GM21447 (cell line): ENCODE results near the gene CCDC196.
"Not testable (repeated sequence)": the region's sequence is repeated elsewhere in the genome, so short reads cannot be mapped to it uniquely, and the experiment has no call there.

Experiments
- ATAC-seq: cut with Tn5 transposase; IDR thresholded peaks from one replicate; pipeline ENCODE4 v1.9.1; 2021; ENCODE audit not compliant: unreplicated experiment

The CCDC196 gene

DNA sequence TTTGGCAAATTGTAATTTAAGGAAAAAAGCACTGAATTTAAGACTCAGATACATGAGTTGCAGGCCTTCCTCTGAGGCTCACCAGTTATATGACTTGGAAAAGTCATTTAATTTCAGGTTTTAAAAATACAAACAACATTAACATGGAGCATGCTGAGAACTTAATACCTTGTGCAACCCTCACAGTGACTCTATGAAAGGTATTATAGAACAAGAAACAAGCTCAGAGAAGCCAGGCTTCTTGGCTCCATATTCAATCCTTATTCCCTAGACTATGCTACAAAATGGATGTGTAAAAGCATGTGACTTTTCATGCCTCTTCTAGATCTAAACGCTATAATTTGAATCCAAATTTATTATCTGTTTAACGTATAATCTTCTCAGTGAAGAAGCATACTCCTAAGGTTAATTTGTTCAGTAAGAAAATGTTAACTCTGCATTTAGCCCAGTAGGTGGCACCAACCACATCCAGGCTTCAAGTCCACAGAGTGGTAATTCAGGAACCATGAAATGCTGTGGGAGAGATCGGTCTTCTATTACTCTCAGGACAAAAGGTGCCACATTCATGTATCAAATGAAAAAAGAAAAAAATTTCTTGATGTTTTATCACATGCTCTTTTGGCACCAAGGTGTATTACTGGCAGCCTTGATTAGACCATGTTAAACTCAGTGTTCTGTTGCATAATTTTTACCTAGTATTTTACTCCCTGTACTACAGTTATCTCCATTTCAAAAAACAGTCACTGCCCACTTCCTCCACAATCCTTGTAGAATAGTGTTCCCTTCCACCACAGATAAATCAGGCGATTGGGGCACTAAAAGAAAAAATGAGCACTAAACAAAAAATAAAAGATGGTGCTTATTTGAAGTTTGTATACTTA, 9.3 kb downstream of the CCDC196 start:
- peak; percentile 77 for ATAC-seq

GRCh38 chr14:66496188-66496807, 10.1 kb downstream of the CCDC196 start:
- no peak for ATAC-seq

- ATAC-seq, result no peak
These were observed 10.7 kb downstream of the CCDC196 start for GRCh38 chr14:66496911-66497310.

GRCh38 chr14:66498311-66498710, 12.1 kb downstream of the CCDC196 start:
- no peak for ATAC-seq

- no peak for ATAC-seq
These were observed 15.4 kb downstream of the CCDC196 start for GRCh38 chr14:66501592-66501991.

DNA sequence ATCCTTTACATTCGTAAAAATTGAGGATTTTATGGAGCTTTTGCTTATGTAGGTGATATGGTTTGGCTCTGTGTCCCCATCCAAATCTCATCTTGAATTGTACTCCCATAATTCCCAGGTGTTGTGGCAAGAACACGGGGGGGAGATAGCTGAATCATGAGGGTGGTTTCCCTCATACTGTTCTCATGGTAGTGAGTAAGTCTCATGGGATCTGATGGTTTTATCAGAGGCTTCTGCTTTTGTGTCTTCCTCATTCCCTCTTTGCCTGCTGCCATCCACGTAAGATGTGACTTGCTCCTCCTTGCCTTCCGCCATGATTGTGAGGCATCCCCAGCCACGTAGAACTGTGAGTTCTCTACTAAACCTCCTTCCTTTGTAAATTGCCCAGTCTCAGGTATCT, 16.7 kb downstream of the CCDC196 start:
- ATAC-seq, result not testable (repeated sequence)

DNA sequence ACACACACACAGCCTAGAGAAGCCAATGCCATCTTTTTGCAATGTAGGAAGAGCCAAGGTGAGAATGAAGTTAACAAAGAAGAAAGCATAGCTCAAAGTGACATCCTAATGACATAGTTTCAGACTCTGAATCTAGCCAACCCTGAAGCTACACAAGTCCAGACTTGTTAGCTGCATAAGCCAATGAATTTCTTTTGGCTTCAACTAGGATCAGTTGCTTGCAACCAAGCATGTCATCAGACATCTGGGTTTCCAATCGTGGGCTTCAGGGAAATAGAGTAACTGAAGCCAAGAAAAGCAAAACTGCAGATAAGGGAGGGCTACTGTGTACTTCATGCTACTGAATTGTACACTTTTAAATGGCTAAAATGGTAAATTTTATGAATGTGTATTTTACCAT, 17.4 kb downstream of the CCDC196 start:
- no peak for ATAC-seq

DNA sequence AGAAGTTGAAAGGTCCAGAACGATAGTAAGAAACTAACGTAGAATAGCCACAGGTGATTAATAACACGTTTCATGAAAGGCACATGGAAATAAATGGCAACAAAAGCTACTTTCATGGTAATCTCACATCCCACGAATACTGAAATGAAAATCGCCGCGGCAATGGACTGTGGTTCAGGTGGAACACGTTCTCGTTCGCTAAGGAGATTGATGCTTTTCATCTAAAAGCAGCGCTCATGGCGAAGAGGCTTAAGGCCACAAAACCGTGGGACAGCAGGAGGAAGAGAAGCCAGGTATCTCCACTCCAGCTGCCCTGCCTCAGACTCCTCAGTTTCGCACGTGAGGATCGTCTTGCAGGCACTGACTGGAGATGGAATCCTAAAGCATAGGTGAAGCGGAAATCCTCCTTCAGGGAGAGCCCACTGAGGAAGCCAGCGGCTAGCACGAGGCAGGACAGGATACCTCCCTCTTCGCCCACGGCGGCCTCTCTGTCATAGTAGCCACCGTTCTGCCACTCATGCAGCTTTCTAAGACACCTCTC, 21.1 kb downstream of the CCDC196 start:
- peak; percentile 15 for ATAC-seq

DNA sequence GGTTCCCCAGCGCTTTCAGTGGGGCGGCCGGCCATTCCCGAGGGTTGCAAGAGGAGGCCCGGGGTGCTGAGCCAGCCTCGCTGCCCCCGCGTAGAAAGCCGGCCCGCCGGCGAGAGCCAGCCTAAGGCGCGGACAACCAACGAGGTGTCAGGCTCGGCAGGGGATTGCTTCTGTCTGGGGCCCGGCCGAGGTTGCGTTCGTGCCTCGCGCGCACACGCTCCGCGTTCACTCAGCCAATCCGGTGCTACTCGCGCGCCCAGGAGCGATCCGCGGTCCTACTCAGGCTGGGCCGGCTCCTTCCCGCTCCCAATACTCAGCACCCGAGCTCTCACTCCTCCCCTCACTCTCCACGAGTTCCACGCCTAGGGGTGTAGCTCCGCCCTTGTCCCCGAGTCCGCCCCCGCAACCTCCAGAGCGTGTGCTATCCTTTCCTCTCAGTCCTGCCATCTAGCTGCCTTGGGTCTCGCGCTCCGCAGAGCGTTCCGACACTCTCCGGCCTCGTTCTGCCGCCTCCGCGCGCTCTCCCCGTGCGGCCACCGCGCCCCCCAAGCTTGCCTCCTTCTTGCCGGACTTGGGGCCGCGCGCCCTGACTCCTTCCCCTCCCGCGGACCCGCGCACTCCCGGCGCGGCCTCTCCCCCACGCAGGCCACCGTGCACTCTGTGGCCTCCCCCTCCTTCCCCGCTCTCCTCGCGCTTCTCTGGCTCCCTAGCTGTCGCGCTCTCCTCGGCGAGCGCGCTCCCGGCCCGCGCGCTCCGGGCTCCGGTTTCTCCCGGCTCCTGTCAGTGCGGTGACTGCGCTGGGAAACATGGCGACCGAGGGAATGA, 21.8 kb downstream of the CCDC196 start, which contains the start of gene GPHN:
Gene GPHN, plus strand, starts transcription at position 426 of the 825 bp plus-strand sequence.
- peak; percentile 78 for ATAC-seq

GRCh38 chr14:66508547-66508845, 22.3 kb downstream of the CCDC196 start:
- no peak for ATAC-seq

DNA sequence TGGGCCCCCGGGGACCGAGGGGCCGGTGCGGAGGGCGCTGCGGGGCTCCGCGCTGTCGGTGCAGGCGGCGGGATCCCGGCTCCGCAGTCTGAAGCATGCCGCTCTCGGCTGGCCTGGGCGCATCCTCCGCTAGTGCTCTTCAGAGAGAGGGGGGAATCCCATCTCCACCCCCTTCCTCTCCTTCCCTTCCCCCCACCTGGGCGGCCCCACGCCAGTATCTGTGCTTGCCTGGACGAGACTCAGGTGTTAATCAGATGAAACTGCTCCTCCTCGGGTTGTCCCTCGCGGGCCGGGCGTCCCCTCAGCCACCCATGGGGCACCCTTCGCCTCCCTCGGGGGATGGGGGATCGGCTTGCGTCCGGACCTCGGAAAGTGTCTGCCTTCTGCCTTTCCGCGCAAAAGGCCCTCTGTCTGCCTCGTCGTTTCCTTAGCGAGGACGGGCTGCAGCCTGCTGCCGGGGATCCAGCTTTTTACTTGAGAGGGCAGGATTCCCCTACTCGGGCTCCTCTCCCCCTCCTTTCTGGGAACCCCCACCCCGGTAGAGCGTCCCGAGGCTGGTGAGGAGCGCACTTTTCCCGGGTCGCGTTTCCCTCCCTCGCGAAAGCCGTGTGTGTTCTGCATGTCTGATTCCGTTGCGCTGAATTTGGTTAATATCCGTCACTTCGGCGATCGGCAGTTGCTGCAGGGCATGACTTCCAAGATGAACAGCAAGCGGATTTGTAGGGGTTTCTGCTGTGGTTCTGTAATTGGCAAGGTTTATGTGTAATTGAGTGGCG, 22.9 kb downstream of the CCDC196 start:
- ATAC-seq, result peak; percentile 34

GRCh38 chr14:66509874-66510273, 23.7 kb downstream of the CCDC196 start:
- no peak for ATAC-seq

GRCh38 chr14:66511849-66512248, 25.7 kb downstream of the CCDC196 start:
- no peak for ATAC-seq

- ATAC-seq, result no peak
These were observed 28.0 kb downstream of the CCDC196 start for GRCh38 chr14:66514213-66514612.

DNA sequence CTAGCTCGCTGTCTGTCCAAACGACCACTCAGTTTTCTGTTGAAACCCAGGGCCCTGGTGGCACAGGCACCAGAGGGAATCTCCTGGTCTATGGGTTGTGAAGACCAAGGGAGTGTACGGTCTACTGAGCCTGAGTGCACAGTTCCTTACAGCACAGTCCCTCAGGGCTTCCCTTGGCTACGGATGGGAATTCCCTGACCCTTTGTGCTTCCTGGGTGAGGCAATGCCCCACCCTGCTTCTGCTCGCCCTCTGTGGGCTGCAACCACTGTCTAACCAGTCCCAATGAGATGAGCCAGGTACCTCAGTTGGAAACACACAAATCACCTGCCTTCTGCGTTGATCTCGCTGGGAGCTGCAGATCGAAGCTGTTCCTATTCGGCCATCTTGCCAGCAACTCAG, 44.4 kb downstream of the CCDC196 start:
- no peak for ATAC-seq

- ATAC-seq, result no peak
These were observed 52.9 kb downstream of the CCDC196 start for GRCh38 chr14:66539034-66539433.

GRCh38 chr14:66540038-66540437, 53.9 kb downstream of the CCDC196 start:
- ATAC-seq, result no peak

DNA sequence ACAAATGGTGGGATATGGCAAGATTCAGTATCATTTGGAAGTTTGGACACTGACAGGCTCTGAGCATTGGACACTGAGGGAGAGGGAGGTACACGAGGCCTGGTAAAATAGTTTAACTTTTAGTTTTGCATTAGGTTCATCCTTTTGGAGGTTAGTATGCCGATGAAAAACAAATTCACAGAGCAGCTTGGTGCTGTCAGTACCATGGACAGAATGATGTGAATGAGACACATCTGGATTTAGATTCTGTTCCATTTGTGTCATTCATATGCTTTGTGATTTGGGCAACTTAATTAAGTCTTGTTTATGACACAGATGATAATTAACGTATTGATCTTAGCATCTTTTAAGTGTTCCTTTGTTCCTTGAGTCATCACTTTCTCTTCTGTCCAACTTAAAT, 55.5 kb downstream of the CCDC196 start:
- ATAC-seq, result no peak

- no peak for ATAC-seq
These were observed 57.8 kb downstream of the CCDC196 start for GRCh38 chr14:66543996-66544395.

GRCh38 chr14:66545191-66545590, 59.0 kb downstream of the CCDC196 start:
- ATAC-seq, result not testable (repeated sequence)

GRCh38 chr14:66545751-66546150, 59.6 kb downstream of the CCDC196 start:
- ATAC-seq, result not testable (repeated sequence)
